ENCODE results near the gene CDT1.

GRCh38 chr16:88857728-88858339 lies 54.2 kb downstream of the CDT1 start:
- peak in 2 of 3 experiments; percentile 33 to 44 for TF ChIP-seq CTCF (IDR thresholded peaks at IDR 0.05)
- TF ChIP-seq POLR2AphosphoS5 (IDR thresholded peaks at IDR 0.05; ENCODE audit: insufficient read depth in 1 of 2, low read depth in 1 of 2), result no peak

All from vagina (tissue), 2 donors.